ENCODE results near the gene OGFR. TPM values are rescaled to one million over a fixed set of nuclear protein-coding genes. Genes with fewer than 3 reads are reported as not detected.
"Not testable (repeated sequence)": the region's sequence is repeated elsewhere in the genome, so short reads cannot be mapped to it uniquely, and the experiment has no call there.

The OGFR gene
- total RNA-seq, 8 experiments from 2014 or later: 18.2 to 44.0 (median 27.2) TPM

DNA sequence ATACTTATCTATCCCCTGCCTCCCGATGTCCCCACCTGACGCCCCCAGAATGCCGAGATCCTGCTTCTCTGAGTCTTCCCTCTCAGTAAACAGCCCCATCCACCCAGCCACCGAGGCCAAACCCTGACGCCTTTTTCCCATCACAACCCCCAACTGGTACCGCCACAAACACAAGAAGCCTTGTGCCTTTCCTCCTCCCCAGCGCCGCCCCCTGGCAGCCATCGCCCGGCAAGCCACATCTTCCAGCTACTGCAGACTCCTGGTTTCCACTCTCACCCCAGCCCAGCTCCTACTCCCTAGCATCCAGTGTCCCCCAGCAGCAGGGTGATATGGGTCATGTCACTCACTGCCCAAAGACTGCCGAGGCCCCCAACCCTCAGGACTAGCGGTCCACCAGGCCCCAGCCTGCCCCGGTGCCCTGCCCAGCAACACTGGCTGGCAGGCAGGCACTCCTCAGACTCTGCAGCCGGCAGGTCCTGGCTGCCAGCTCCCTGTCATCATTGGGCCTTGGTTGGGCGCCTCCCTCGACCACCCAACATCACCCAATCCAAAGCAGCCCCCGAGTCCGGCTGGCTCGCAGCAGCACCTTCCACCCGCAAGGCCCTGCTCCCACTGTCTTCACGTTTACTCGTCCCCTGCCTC is 45.8 kb downstream of the OGFR start:
- no peak overlapping the region for H3K27ac ChIP-seq
- 73 to 100% (median 87%) methylated on average over 1 to 5 of the region's 22 CpGs; no CpG with 5 or more reads in 3 of the 10 experiments for WGBS, 10 experiments
- peak in 3 of 8 experiments; percentile 7 to 24 (median 11) for ATAC-seq (replicated peaks in 6 of 8)
- no peak overlapping the region for H3K4me3 ChIP-seq
- peaks cover 10% of the 10 kb centered on the region in 2 donors for H3K4me1 ChIP-seq (replicated peaks in 1 of 2)
- in situ Hi-C loops (cut with MboI; ENCODE audit: low pct_unique_long_range_greater_than_20kb in 2 of 9, low sequenced_read_pairs in 9 of 9, unreplicated experiment in 9 of 9): no loop called here

DNA sequence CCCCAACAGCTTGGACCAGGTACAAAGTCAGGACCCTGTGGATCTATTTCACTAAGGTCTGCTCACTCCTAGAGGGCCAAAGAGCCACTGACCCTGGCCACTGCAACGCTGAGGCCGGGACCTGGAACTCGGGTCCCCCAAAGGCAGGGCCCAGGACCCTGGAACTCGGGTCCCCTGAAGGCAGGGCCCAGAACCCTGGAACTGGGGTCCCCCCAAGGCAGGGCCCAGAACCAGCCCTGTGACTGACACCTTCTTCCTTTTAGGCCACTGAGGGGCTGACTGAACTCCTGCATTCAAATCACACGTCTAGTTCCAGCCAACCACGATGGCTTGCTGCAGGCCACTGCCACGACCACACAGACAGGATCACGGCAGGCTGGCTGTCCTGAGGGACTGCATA is 47.6 kb downstream of the OGFR start:
- WGBS, 10 experiments: 83 to 100% (median 96%) methylated on average over 1 to 4 of the region's 8 CpGs; no CpG with 5 or more reads in 7 of the 10 experiments
- in situ Hi-C loops (cut with MboI; ENCODE audit: low pct_unique_long_range_greater_than_20kb in 2 of 9, low sequenced_read_pairs in 9 of 9, unreplicated experiment in 9 of 9): no loop called here
- no peak overlapping the region for H3K4me3 ChIP-seq
- no peak overlapping the region for H3K27ac ChIP-seq
- peak in 2 of 8 experiments; percentile 4 to 24 for ATAC-seq (replicated peaks in 6 of 8)
- no peaks in the 10 kb centered on the region for H3K4me1 ChIP-seq (replicated peaks in 1 of 2)

DNA sequence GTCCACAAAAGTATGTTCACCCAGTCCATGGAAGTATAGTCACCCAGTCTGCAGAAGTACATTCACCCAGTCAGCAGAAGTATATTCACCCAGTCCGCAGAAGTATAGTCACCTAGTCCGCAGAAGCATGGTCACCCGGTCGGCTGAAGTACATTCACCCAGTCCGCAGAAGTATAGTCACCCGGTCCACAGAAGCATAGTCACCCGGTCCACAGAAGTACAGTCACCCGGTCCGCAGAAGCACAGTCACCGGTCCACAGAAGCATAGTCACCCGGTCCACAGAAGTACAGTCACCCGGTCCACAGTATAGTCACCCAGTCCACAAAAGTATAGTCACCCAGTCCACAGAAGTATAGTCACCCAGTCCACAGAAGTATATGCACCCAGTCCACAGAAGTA is 48.2 kb downstream of the OGFR start:
- H3K4me3 ChIP-seq: no peak overlapping the region
- WGBS, 10 experiments: 84 to 100% (median 96%) methylated on average over 4 to 8 of the region's 12 CpGs; no CpG with 5 or more reads in 6 of the 10 experiments
- no peak overlapping the region for H3K27ac ChIP-seq
- in situ Hi-C loops (cut with MboI; ENCODE audit: low pct_unique_long_range_greater_than_20kb in 2 of 9, low sequenced_read_pairs in 9 of 9, unreplicated experiment in 9 of 9): no loop called here
- H3K4me1 ChIP-seq (replicated peaks in 1 of 2): no peaks in the 10 kb centered on the region
- ATAC-seq (replicated peaks in 6 of 8): no peak

DNA sequence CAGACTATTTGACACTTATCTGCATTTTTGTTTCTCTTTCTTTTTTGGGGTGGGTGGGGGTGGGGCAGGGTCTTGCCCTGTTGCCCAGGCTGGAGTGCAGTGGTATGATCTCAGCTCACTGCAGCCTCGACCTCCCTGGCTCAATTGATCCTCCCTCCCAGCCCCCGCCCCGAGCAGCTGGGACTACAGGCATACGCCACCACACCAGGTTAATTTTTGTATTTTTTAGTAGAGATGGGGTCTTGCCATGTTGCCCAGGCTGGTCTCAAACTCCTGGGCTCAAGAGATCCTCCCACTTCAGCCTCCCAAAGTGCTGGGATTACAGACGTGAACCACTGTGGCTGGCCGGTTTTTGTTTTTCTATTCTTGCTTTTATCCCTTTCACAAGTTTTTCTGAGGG is 48.7 kb downstream of the OGFR start:
- ATAC-seq (replicated peaks in 6 of 8); in situ Hi-C loops (cut with MboI; ENCODE audit: low pct_unique_long_range_greater_than_20kb in 2 of 9, low sequenced_read_pairs in 9 of 9, unreplicated experiment in 9 of 9): not testable (repeated sequence)
- WGBS, 10 experiments: 80 to 100% (median 88%) methylated on average over 1 to 3 of the region's 6 CpGs; no CpG with 5 or more reads in 6 of the 10 experiments

DNA sequence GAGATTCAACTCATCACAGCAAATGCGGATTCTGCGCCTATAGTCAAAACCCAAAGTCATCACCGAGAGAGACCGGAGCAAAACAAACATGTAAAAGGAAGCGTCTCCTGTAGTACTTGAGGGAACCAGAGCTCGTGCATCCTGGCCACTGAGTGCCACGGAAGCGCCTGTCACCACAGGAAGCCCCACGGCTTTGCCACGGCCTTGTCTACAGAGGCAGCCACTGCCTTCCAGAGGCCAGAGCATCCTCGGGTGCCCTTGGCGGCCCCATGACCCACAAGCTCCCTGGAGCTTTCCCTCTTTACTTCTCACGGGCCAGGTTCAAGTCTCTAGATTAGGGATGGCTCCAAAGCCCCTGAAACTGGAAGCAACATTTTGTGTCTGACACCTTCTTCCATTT is 49.5 kb downstream of the OGFR start:
- H3K4me1 ChIP-seq (replicated peaks in 1 of 2): peaks cover 0 to under 1% of the 10 kb centered on the region in 2 donors
- no peak overlapping the region for H3K4me3 ChIP-seq
- ATAC-seq (replicated peaks in 6 of 8): no peak
- 80 to 100% (median 95%) methylated on average over 2 to 10 of the region's 13 CpGs; no CpG with 5 or more reads in 4 of the 10 experiments for WGBS, 10 experiments
- in situ Hi-C loops (cut with MboI; ENCODE audit: low pct_unique_long_range_greater_than_20kb in 2 of 9, low sequenced_read_pairs in 9 of 9, unreplicated experiment in 9 of 9): no loop called here
- no peak overlapping the region for H3K27ac ChIP-seq

More for the DNA sequence above, 48.7 kb downstream of the OGFR start:
- not testable (repeated sequence) for H3K4me3 ChIP-seq; H3K27ac ChIP-seq; H3K4me1 ChIP-seq (replicated peaks in 1 of 2)

DNA sequence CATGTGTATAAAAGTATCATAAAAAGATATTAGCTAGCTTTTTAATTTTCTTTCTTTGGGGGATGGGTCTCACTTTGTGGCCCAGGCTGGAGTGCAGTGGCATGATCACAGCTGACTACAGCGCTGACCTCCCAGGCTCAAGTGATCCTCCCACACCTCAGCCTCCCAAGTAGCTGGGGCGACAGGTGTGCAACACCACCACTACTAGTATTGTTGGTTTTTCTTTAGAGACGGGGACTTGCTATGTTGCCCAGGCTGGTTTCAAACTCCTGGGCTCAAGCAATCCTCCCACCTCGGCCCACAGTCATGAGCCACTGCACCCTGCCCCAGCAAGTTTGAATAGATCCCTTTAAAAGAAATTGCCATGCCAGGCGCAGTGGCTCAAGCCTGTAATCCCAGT is 50.5 kb downstream of the OGFR start:
- H3K27ac ChIP-seq: no peak overlapping the region
- H3K4me3 ChIP-seq: no peak overlapping the region
- in situ Hi-C loops (cut with MboI; ENCODE audit: low pct_unique_long_range_greater_than_20kb in 2 of 9, low sequenced_read_pairs in 9 of 9, unreplicated experiment in 9 of 9): no loop called here
- WGBS, 10 experiments: 80 to 100% (median 100%) methylated on average over 1 of the region's 5 CpGs; no CpG with 5 or more reads in 5 of the 10 experiments
- no peak for ATAC-seq (replicated peaks in 6 of 8)
- peaks cover 4 to 11% of the 10 kb centered on the region in 2 donors for H3K4me1 ChIP-seq (replicated peaks in 1 of 2)

DNA sequence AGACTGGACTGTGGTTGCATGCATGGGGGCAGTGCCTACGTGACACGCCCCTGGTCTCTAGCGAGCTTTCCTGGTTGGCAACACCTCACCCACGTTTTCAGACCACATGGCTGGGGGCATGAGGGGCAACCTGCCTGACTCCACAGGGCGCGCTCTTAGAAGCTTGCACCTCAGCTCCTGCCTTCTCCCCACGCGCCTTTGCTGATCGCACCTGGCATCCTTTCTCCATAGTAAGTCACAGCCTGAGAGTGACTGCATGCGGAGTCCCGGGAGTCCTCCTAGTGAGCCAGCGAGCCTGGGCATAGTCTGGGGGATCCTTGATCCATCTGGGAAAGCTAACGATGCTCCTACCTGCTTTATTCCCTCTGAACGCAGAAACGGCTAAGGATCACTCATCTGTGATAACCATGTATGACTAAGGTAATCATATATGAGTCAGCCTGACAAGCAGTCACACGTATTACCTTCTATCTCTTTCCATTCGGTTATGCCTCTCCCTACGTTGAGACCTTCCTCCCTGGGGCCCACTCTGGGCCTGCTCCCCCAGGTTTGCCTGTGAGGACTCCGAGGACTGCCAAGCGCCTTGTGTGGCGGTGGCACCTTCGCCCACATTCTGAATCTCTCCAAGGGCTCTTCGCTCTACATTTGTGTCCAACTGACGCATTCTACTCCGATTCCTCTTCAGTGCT is 52.4 kb downstream of the OGFR start:
- Histone ChIP-seq H3K4me3 (no peak overlapping the region), H3K27ac (no peak overlapping the region), H3K4me1 (replicated peaks in 1 of 2) (peaks cover 6 to 13% of the 10 kb centered on the region in 2 donors)
- ATAC-seq (replicated peaks in 6 of 8): no peak
- 70 to 100% (median 97%) methylated on average over 1 to 12 of the region's 25 CpGs; no CpG with 5 or more reads in 1 of the 10 experiments for WGBS, 10 experiments
- in situ Hi-C loops (cut with MboI; ENCODE audit: low pct_unique_long_range_greater_than_20kb in 2 of 9, low sequenced_read_pairs in 9 of 9, unreplicated experiment in 9 of 9): no loop called here

DNA sequence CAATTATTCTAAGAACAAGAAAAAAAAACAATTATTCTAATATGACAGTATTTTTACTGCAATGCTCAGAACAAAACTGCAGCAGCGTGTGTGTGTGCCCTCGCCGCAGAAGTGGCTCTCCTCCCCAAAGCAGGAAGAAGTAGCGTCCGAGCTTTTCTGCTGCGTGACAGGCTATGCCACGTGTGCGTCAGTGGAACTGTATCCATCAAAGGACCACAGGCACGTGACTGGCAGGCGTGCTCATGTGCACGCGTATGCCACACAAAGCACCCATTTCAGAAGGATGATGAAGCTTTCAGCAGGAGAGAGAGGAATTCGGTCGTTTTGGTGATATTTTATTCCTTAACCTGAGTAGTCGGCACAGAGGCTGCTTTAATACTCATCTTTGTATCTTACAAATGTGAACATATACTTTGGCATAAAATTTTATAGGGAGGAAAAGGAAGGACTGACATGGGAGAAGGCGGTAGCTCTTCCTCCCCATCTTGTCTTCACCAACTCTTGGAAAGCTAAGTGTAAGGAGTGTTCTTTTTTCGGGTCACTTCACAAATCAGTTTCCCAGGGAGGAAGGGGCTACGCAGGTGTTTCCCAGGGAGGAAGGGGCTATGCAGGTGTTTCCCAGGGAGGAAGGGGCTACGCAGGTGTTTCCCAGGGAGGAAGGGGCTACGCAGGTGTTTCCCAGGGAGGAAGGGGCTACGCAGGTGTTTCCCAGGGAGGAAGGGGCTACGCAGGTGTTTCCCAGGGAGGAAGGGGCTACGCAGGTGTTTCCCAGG is 53.6 kb downstream of the OGFR start:
- Histone ChIP-seq H3K4me1 (replicated peaks in 1 of 2) (peaks cover 15 to 21% of the 10 kb centered on the region in 2 donors), H3K27ac (no peak overlapping the region), H3K4me3 (no peak overlapping the region)
- 88 to 100% (median 91%) methylated on average over 1 to 14 of the region's 23 CpGs; no CpG with 5 or more reads in 1 of the 10 experiments for WGBS, 10 experiments
- in situ Hi-C loops (cut with MboI; ENCODE audit: low pct_unique_long_range_greater_than_20kb in 2 of 9, low sequenced_read_pairs in 9 of 9, unreplicated experiment in 9 of 9): no loop called here
- no peak for ATAC-seq (replicated peaks in 6 of 8)

DNA sequence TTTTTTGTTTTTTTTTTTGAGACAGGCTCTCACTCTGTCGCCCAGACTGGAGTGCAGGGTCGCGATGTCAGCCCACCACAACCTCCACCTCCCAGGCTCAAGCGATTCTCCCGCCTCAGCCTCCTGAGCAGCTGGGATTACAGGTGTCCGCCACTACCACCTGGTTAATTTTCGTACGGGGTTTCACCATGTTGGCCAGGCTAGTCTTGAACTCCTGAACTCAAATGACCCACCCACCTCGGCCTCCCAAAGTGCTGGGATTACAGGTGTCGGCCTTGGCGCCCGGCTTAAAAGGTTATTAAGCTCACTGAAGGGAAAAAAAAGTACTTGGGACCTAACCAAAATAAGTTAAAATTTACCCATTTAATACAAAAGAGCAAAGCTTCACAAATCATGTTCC is 55.1 kb downstream of the OGFR start:
- in situ Hi-C loops (cut with MboI; ENCODE audit: low pct_unique_long_range_greater_than_20kb in 2 of 9, low sequenced_read_pairs in 9 of 9, unreplicated experiment in 9 of 9): no loop called here
- WGBS, 10 experiments: 45 to 97% (median 89%) methylated on average over 3 to 12 of the region's 12 CpGs; no CpG with 5 or more reads in 1 of the 10 experiments
- no peak overlapping the region for H3K27ac ChIP-seq
- no peak for ATAC-seq (replicated peaks in 6 of 8)
- peaks cover 15 to 21% of the 10 kb centered on the region in 2 donors for H3K4me1 ChIP-seq (replicated peaks in 1 of 2)
- H3K4me3 ChIP-seq: peak overlapping the region; percentile 45 to 87 (median 75)

DNA sequence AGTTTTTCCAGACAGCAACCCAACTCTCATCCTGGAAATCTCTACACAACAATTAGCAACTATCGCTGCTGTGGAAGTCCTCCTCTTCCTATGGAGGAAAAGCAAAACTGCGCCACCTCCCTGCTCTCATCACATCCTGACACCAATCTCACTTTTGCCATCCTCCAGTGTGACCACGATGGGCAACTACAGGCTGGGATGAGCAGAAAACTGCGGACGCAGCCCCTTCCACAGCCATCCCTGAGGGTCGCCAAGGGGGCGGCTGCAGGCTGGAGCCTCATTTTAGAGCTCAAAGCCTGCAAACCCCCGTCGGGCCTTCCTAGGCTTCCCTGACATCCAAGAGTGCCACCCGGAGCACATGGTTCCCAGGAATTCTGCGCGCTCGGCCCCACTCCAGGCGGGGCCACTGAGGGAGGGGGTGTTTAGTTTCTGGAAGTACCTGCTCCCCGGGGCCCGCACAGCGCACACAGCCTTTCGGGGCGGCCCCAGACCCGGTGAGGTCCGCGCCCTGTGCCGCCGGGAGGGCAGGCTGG is 55.8 kb downstream of the OGFR start:
- Histone ChIP-seq H3K4me3 (peak overlapping the region; percentile 45 to 87 (median 75)), H3K27ac (peak overlapping the region in 1 of 2 donors; percentile 81), H3K4me1 (replicated peaks in 1 of 2) (peaks cover 15 to 21% of the 10 kb centered on the region in 2 donors)
- 0 to 30% (median 5%) methylated on average over 1 to 7 of the region's 24 CpGs; no CpG with 5 or more reads in 3 of the 10 experiments for WGBS, 10 experiments
- peak; percentile 2 to 15 (median 10) for ATAC-seq (replicated peaks in 6 of 8)
- in situ Hi-C loops (cut with MboI; ENCODE audit: low pct_unique_long_range_greater_than_20kb in 2 of 9, low sequenced_read_pairs in 9 of 9, unreplicated experiment in 9 of 9): no loop called here

DNA sequence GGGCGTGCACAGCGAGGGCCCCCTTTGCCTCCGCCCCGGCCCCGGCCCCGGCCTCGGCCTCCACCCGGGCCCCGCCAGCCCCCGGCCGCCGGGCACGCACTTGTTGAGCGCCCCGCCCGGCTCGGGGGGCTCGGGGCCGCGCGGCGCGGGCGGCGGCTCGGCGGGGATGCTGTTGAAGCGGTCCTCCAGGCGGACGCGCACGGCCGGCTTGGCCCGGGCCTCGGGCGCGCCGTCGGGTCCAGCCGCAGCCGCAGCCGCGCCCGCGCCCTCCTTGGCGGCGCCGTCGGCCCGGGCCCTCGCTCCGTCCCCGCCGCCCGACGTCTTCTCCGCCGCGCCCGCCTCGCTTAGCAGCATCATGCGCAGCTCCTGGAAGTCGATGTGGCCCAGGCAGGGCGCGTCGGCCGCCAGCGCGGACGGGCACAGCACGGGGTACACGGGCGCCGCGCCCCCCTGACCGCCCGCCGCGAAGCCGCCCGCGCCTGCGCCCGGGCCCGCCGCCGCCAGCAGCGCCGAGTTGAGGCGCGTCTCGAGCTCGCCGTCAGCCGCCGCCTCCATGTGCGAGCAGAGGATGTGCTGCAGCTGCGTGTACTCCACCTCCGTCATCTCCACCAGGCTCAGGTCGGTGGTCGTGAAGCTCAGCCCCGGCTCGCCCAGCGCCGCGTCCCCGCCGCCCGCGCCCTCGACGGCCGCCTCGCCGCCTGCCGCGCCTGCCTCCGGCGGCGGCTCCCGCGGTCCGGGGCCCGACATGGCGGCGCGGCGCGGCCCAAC is 56.5 kb downstream of the OGFR start:
- Histone ChIP-seq H3K4me3 (peak overlapping the region; percentile 45 to 87 (median 75)), H3K27ac (peak overlapping the region; percentile 45 to 81), H3K4me1 (replicated peaks in 1 of 2) (peaks cover 15 to 21% of the 10 kb centered on the region in 2 donors)
- ATAC-seq (replicated peaks in 6 of 8): peak; percentile 31 to 64 (median 46)
- no CpG with 5 or more reads among the region's 129 CpGs for WGBS, 10 experiments
- in situ Hi-C loops (cut with MboI; ENCODE audit: low pct_unique_long_range_greater_than_20kb in 2 of 9, low sequenced_read_pairs in 9 of 9, unreplicated experiment in 9 of 9): no loop called here

DNA sequence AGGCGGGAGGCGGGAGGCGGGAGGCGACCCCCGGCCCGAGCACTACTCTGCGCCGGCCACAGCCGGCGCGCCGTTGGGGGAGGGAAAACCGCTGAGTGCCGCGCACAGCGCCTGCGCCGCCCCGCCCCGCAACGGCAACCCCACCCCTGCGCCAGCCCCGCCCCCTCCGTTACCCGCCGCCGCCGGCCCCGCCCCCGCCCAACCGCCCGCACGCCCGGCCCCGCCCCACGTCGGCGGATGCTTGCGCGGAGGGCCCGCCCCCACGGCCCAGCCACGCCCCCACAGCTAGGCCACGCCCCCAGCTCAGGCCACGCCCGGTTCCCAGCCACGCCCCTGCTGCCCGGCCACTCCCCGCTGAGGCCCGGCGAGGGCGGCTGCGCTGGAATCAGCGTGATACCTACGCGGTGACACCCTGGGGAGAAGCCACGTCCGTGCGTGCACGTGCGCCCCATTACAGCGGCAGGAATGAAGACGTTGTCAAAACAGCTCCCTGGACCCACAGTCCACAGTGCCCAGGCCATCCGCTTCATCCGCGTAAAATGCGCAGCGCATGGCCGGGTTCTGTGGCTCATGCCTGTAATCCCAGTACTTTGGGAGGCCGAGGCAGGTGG is 57.2 kb downstream of the OGFR start, which contains the start of gene TCFL5:
TSS of gene TCFL5 (minus strand) at position 97 of the 611 bp plus-strand sequence. CDS start 152 bp downstream, outside the sequence.
- WGBS, 10 experiments: 0% methylated on average over 1 of the region's 70 CpGs; no CpG with 5 or more reads in 9 of the 10 experiments
- Histone ChIP-seq H3K4me3 (peak within 1 kb of the TSS; percentile 45 to 87 (median 75)), H3K4me1 (replicated peaks in 1 of 2) (peaks cover 15 to 21% of the 10 kb centered on the region in 2 donors), H3K27ac (peak within 1 kb of the TSS; percentile 78 to 81)
- ATAC-seq (replicated peaks in 6 of 8): peak; percentile 60 to 83 (median 78)
- in situ Hi-C loops (cut with MboI; ENCODE audit: low pct_unique_long_range_greater_than_20kb in 2 of 9, low sequenced_read_pairs in 9 of 9, unreplicated experiment in 9 of 9): no loop called here

Measured in motor neuron (in vitro differentiated cells).